ENCODE measurements around the gene C4orf50.

The C4orf50 gene

DNA sequence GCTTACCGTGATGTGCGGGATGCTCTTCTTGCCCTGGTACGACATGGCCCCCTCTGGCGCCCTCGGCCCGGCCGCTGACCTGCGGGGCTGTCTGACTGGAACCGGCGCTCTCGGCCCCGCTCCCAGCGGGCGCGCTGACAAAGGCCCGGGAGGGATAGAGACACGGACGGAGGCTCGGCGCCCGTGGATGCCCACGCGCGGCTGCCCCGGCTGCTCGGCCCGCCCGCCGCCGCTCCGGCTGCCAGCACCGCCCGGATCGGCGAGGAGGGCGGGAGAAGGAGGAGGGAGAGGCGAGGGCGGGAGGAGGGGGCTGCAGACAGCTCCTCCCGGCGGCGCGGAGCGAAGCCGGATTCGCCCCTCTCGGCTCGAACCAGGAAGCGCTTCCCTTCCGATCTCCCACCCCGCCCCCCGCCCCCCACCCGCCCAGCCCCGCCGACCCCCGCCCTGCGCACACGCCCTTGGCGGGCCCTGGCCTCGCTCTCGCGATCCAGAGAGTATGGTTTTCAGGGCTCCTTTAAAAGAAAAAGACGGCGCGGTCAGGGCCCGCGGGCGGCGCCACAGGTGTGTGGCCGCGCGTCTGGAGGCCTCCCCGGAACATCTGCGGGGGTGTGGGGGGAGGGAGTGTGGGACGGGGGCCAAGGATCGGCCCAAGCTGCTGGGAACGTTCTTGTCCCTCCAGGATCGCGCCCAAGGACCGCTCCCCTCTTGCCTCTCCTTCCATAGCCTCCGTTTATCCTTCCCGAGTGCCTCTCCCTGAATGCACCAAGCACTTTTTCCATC, 129.8 kb downstream of the C4orf50 start:
- TF ChIP-seq POLR2AphosphoS5 (IDR thresholded peaks at IDR 0.05; ENCODE audit: low read depth): no peak
- TF ChIP-seq SPI1 (IDR thresholded peaks at IDR 0.05; ENCODE audit: borderline replicate concordance, low read depth): no peak
- TF ChIP-seq, protein P1, sequence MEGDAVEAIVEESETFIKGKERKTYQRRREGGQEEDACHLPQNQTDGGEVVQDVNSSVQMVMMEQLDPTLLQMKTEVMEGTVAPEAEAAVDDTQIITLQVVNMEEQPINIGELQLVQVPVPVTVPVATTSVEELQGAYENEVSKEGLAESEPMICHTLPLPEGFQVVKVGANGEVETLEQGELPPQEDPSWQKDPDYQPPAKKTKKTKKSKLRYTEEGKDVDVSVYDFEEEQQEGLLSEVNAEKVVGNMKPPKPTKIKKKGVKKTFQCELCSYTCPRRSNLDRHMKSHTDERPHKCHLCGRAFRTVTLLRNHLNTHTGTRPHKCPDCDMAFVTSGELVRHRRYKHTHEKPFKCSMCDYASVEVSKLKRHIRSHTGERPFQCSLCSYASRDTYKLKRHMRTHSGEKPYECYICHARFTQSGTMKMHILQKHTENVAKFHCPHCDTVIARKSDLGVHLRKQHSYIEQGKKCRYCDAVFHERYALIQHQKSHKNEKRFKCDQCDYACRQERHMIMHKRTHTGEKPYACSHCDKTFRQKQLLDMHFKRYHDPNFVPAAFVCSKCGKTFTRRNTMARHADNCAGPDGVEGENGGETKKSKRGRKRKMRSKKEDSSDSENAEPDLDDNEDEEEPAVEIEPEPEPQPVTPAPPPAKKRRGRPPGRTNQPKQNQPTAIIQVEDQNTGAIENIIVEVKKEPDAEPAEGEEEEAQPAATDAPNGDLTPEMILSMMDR (IDR thresholded peaks at IDR 0.05; ENCODE audit: insufficient read depth, low read length): no peak
- TF ChIP-seq, protein P2, sequence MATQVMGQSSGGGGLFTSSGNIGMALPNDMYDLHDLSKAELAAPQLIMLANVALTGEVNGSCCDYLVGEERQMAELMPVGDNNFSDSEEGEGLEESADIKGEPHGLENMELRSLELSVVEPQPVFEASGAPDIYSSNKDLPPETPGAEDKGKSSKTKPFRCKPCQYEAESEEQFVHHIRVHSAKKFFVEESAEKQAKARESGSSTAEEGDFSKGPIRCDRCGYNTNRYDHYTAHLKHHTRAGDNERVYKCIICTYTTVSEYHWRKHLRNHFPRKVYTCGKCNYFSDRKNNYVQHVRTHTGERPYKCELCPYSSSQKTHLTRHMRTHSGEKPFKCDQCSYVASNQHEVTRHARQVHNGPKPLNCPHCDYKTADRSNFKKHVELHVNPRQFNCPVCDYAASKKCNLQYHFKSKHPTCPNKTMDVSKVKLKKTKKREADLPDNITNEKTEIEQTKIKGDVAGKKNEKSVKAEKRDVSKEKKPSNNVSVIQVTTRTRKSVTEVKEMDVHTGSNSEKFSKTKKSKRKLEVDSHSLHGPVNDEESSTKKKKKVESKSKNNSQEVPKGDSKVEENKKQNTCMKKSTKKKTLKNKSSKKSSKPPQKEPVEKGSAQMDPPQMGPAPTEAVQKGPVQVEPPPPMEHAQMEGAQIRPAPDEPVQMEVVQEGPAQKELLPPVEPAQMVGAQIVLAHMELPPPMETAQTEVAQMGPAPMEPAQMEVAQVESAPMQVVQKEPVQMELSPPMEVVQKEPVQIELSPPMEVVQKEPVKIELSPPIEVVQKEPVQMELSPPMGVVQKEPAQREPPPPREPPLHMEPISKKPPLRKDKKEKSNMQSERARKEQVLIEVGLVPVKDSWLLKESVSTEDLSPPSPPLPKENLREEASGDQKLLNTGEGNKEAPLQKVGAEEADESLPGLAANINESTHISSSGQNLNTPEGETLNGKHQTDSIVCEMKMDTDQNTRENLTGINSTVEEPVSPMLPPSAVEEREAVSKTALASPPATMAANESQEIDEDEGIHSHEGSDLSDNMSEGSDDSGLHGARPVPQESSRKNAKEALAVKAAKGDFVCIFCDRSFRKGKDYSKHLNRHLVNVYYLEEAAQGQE (IDR thresholded peaks at IDR 0.05; ENCODE audit: insufficient replicate concordance, low read depth): no peak
- TF ChIP-seq GABPA (IDR thresholded peaks at IDR 0.05; ENCODE audit: low read depth): no peak
- H3K4me3 ChIP-seq (replicated peaks; ENCODE audit: insufficient read depth, low read length): no peak overlapping the region
- peaks cover 26% of the 10 kb centered on the region for H3K27me3 ChIP-seq (ENCODE audit: insufficient read depth, poor library complexity, severe bottlenecking)
- H3K27ac ChIP-seq (replicated peaks): no peak overlapping the region
- DNase-seq (ENCODE audit: low read depth in 1 of 2, low spot score in 1 of 2): no peak

DNA sequence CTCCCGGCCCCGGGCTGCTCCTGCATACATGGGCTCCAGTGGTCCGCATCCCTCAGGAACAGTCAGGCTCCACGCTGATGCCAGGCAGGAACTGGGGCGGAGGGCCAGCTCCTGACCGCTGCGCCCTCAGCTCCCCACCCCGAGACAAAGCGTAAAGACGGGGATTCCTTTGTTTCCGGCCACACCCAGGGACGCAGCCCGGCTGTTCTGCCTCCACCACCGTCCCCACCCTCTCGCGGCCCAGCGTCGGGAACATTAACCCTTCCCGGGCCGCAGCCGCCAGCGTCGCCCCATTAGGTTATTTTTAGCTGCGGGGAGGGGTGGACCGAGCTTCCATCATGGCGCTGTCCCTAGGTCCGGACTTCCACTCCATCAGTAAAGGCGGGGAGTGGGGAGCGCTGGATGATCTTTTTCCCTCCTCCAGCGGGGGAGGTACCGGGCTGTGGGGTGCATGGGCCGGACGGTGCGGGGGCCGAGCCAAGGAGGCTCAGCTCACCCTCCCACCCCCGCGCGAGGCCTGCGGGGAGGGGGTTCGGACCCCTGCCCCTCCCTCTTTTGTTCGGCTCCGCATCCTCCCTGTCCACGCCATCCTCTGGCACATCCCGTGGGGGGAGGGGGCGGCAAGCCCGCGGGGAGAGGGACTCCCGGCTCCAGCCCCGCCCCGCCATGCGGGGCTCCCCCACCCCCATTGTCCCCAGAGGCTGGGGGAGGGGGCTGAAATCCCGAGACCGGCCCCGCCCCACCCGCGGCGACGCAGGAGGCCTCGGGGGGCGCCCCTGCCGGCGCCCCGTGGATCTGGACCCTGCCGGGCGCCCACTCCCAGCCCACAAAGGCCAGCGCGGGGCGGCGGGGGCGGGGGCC, 130.6 kb downstream of the C4orf50 start:
- Histone ChIP-seq H3K27ac (replicated peaks) (no peak overlapping the region), H3K27me3 (ENCODE audit: insufficient read depth, poor library complexity, severe bottlenecking) (peaks cover 26% of the 10 kb centered on the region), H3K4me3 (replicated peaks; ENCODE audit: insufficient read depth, low read length) (no peak overlapping the region)
- DNase-seq (ENCODE audit: low read depth in 1 of 2, low spot score in 1 of 2): no peak
- TF ChIP-seq SPI1 (IDR thresholded peaks at IDR 0.05; ENCODE audit: borderline replicate concordance, low read depth) (no peak), POLR2AphosphoS5 (IDR thresholded peaks at IDR 0.05; ENCODE audit: low read depth) (no peak), GABPA (IDR thresholded peaks at IDR 0.05; ENCODE audit: low read depth) (no peak)
- TF ChIP-seq, protein P1 (IDR thresholded peaks at IDR 0.05; ENCODE audit: insufficient read depth, low read length): no peak
- TF ChIP-seq, protein P2 (IDR thresholded peaks at IDR 0.05; ENCODE audit: insufficient replicate concordance, low read depth): no peak

DNA sequence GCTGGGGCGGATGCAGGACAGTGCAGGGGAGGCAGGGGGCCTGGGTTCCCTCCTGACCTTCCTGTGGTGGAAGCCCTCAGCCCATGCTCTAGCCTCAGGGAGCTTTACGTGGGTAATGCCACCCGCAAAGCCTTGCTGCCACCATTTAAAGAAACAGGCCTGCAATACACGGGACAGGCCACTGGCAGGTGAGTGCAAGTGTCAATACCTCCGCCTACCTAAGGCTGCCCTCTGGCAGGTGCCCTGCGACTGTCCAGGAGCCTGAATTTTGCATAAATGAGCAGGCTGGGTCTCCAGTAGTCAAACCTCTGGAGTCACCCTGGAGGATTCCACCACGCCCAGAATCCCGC, 131.2 kb downstream of the C4orf50 start:
- no peak overlapping the region for H3K27ac ChIP-seq (replicated peaks)
- H3K4me3 ChIP-seq (replicated peaks; ENCODE audit: insufficient read depth, low read length): no peak overlapping the region
- TF ChIP-seq SPI1 (IDR thresholded peaks at IDR 0.05; ENCODE audit: borderline replicate concordance, low read depth): no peak
- H3K27me3 ChIP-seq (ENCODE audit: insufficient read depth, poor library complexity, severe bottlenecking): peaks cover 26% of the 10 kb centered on the region
- DNase-seq (ENCODE audit: low read depth in 1 of 2, low spot score in 1 of 2): no peak

DNA sequence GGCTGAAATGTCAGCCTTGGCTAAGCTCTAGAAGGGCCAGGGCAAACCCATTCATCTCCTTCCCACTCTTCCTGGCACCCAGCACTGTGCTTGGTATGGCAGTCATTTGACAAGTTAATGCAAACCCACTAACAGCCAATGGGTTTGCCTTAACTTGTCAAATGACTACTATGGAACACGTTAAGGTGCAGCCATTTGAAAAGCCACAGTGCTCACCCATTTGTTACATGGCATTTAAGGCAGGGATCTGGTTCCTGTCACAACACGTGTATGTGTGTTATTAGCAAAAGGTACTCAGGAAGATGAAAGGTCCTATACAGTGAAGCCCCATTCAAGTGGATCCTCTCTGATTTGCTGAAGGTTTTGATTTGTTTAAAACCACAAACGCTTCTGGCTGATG, 132.5 kb downstream of the C4orf50 start:
- no peak for DNase-seq (ENCODE audit: low read depth in 1 of 2, low spot score in 1 of 2)
- Histone ChIP-seq H3K27me3 (ENCODE audit: insufficient read depth, poor library complexity, severe bottlenecking) (peaks cover 23% of the 10 kb centered on the region), H3K4me3 (replicated peaks; ENCODE audit: insufficient read depth, low read length) (no peak overlapping the region), H3K27ac (replicated peaks) (no peak overlapping the region)
- TF ChIP-seq GABPA (IDR thresholded peaks at IDR 0.05; ENCODE audit: low read depth) (no peak), SPI1 (IDR thresholded peaks at IDR 0.05; ENCODE audit: borderline replicate concordance, low read depth) (no peak), POLR2AphosphoS5 (IDR thresholded peaks at IDR 0.05; ENCODE audit: low read depth) (no peak)
- TF ChIP-seq, protein P1 (IDR thresholded peaks at IDR 0.05; ENCODE audit: insufficient read depth, low read length): no peak
- TF ChIP-seq, protein P2 (IDR thresholded peaks at IDR 0.05; ENCODE audit: insufficient replicate concordance, low read depth): no peak
